H1 (cell line): Measurements from ENCODE around the gene BMPR1A. TPM values are rescaled to one million over a fixed set of nuclear protein-coding genes. Genes with fewer than 3 reads are reported as not detected.

Experiments used
- CHD2 ChIP-seq: IDR thresholded peaks from 2 replicates; pipeline ENCODE4 v1.6.1; 2012; ENCODE audit warnings: low read length, improper control_type of control experiment
- TEAD4 ChIP-seq: IDR thresholded peaks from 2 replicates; pipeline ENCODE4 v1.6.1; 2012; ENCODE audit warnings: low read depth, low read length, inconsistent platforms, mixed read lengths
- YY1 ChIP-seq: IDR thresholded peaks from 2 replicates; pipeline ENCODE4 v1.6.1; 2011; ENCODE audit warnings: low read depth, mild to moderate bottlenecking, low read length
- polyA plus RNA-seq, 7 experiments: library from polyadenylated mRNA; depleted of rRNA in 3 of 7; stranded (reverse) in 5 of 7; unstranded in 2 of 7; fragments of >200 nt in 5 of 7; fragments of 200-250 nt in 2 of 7; gene quantifications; 1 replicate in 5 of 7; 2 replicates in 1 of 7; 4 replicates in 1 of 7; pipeline versions ENCODE4 v1.2.1 to v1.2.3, GENCODE V29; 2011 to 2013; ENCODE audit warnings: missing spikeins in 2 of 7, mixed read lengths in 2 of 7
- total RNA-seq: library from RNA; stranded (reverse); fragmentation: NEBNext Ultra II Directional; extraction: Animal tissue kit (Norgen Biotek cat#: 25700); gene quantifications from 2 replicates; pipeline ENCODE4 v1.2.1, GENCODE V29; 2021
- TF ChIP-seq, protein P1 (sequence below): fragments of 300-600 bp; sonication (generic); IDR thresholded peaks from 2 replicates; pipeline ENCODE4 v1.7.1; 2012; ENCODE audit warnings: low read length, moderate library complexity, mild to moderate bottlenecking, inconsistent platforms; ENCODE audit not compliant: insufficient replicate concordance

Gene BMPR1A
- total and polyA plus RNA-seq, 2 of the 8 experiments (the other 6 are each of a cell fraction or from before 2014, with no cell fraction given) = 34.4 to 129 TPM

DNA sequence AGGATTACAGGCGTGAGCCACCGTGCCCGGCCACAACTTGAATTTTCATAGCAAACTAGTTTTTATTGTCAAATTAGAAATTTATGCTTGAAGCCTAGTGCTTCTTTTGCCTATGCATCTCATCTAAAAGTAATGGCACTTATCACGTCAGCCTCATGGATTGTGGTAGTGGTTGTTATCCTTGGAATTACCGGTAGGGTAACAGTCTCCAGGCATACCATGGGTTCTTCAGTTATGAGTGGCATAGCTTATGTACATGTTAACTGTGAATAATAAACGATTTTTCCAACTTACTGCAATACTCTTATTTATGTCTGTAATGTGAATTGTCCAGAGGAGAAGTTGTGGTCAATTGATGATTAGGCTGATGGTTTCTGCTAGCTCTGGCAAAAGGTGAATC is 63.1 kb downstream of the BMPR1A start (continued):
- TF ChIP-seq CHD2 (no peak), TEAD4 (no peak), YY1 (no peak)
- TF ChIP-seq, protein P1, sequence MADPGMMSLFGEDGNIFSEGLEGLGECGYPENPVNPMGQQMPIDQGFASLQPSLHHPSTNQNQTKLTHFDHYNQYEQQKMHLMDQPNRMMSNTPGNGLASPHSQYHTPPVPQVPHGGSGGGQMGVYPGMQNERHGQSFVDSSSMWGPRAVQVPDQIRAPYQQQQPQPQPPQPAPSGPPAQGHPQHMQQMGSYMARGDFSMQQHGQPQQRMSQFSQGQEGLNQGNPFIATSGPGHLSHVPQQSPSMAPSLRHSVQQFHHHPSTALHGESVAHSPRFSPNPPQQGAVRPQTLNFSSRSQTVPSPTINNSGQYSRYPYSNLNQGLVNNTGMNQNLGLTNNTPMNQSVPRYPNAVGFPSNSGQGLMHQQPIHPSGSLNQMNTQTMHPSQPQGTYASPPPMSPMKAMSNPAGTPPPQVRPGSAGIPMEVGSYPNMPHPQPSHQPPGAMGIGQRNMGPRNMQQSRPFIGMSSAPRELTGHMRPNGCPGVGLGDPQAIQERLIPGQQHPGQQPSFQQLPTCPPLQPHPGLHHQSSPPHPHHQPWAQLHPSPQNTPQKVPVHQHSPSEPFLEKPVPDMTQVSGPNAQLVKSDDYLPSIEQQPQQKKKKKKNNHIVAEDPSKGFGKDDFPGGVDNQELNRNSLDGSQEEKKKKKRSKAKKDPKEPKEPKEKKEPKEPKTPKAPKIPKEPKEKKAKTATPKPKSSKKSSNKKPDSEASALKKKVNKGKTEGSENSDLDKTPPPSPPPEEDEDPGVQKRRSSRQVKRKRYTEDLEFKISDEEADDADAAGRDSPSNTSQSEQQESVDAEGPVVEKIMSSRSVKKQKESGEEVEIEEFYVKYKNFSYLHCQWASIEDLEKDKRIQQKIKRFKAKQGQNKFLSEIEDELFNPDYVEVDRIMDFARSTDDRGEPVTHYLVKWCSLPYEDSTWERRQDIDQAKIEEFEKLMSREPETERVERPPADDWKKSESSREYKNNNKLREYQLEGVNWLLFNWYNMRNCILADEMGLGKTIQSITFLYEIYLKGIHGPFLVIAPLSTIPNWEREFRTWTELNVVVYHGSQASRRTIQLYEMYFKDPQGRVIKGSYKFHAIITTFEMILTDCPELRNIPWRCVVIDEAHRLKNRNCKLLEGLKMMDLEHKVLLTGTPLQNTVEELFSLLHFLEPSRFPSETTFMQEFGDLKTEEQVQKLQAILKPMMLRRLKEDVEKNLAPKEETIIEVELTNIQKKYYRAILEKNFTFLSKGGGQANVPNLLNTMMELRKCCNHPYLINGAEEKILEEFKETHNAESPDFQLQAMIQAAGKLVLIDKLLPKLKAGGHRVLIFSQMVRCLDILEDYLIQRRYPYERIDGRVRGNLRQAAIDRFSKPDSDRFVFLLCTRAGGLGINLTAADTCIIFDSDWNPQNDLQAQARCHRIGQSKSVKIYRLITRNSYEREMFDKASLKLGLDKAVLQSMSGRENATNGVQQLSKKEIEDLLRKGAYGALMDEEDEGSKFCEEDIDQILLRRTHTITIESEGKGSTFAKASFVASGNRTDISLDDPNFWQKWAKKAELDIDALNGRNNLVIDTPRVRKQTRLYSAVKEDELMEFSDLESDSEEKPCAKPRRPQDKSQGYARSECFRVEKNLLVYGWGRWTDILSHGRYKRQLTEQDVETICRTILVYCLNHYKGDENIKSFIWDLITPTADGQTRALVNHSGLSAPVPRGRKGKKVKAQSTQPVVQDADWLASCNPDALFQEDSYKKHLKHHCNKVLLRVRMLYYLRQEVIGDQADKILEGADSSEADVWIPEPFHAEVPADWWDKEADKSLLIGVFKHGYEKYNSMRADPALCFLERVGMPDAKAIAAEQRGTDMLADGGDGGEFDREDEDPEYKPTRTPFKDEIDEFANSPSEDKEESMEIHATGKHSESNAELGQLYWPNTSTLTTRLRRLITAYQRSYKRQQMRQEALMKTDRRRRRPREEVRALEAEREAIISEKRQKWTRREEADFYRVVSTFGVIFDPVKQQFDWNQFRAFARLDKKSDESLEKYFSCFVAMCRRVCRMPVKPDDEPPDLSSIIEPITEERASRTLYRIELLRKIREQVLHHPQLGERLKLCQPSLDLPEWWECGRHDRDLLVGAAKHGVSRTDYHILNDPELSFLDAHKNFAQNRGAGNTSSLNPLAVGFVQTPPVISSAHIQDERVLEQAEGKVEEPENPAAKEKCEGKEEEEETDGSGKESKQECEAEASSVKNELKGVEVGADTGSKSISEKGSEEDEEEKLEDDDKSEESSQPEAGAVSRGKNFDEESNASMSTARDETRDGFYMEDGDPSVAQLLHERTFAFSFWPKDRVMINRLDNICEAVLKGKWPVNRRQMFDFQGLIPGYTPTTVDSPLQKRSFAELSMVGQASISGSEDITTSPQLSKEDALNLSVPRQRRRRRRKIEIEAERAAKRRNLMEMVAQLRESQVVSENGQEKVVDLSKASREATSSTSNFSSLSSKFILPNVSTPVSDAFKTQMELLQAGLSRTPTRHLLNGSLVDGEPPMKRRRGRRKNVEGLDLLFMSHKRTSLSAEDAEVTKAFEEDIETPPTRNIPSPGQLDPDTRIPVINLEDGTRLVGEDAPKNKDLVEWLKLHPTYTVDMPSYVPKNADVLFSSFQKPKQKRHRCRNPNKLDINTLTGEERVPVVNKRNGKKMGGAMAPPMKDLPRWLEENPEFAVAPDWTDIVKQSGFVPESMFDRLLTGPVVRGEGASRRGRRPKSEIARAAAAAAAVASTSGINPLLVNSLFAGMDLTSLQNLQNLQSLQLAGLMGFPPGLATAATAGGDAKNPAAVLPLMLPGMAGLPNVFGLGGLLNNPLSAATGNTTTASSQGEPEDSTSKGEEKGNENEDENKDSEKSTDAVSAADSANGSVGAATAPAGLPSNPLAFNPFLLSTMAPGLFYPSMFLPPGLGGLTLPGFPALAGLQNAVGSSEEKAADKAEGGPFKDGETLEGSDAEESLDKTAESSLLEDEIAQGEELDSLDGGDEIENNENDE = no peak
